Measurements from ENCODE around the gene WASHC1.
"Not testable (repeated sequence)": the region's sequence is repeated elsewhere in the genome, so short reads cannot be mapped to it uniquely, and the experiment has no call there.

GRCh38 chr9:76389-76788, 47.1 kb upstream of the WASHC1 start:
- TF ChIP-seq POLR2AphosphoS5, CTCF (IDR thresholded peaks at IDR 0.05): not testable (repeated sequence)
